NOMO-1 treated with dmso at 0.1 percent for 144 hours (cell line): ENCODE measurements around the gene NYAP2.

ENCODE experiments used
- DNase-seq: peaks from one replicate; lab custom pipeline; 2025; ENCODE audit not compliant: unreplicated experiment; lab: John Stamatoyannopoulos, UW

Gene NYAP2

DNA sequence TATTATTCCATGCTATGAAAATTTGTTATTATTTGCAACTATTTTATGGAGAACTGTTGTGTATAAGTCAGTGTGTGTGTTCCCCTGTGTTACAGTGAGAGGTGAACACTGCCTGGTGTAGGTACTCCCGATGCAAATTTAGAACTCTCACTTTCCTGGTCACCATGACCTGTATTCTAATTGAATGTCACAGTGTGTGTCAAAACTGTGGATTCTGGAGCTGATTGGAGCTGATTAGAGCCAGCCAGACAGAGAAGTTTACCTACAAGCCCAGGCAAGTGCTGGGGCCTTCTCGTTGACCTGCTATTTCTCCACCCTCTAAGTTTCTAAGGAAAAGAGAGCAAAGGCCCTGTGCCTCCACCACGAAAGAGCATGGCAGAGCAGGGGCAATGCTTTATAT is 216.0 kb downstream of the NYAP2 start:
- no peak for DNase-seq

DNA sequence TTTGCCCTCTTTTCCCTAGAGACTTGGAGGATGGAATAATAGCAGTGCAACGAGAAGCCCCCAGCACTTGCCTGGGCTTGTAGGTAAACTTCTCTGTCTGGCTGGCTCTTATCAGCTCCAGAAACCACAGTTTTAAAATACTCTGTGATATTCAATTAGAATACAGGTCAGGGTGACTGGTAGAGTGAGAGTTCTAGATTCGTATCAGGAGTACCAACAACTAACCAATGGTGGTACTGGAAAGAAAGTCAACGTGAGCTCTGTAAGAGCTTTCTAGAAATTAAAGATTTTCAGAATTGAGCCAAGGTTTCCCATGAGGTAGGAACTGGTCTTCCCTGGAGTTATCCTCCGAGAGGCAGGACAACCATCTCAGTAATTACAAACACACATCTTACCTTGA is 216.9 kb downstream of the NYAP2 start:
- no peak for DNase-seq

DNA sequence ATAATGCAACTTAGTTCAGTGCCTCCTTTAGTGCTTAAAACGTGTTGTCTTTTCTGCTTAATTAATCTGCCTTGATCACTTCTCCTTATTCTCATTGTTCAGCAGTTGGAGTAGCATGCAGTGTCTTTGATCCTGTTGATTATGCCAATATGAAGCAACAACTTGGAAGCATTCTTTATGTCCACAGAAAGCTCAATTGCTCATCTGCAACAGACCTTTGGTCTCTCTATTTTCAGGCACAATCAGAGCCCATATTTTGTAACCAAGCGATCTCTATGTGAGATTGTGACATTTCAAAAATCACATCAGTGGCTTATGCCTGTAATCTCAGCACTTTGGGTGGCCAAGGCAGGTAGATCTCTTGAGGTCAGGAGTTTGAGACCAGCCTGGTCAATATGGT is 217.3 kb downstream of the NYAP2 start:
- no peak for DNase-seq

DNA sequence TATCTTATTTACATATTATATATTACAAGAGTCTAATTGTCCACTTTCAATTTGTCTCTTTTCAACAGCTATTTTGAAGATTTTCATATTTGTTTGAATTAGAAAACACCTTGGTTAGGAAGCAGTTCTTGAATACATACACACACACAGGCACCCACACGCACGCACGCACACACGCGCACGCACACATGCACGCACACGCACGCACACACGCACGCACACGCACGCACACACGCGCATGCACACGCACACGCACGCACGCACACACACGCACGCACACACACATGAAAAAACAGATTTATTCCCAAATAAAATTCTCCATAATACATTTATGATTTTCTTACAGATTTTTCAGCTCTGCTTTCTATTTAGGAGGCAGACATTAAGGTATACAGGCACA is 220.7 kb downstream of the NYAP2 start:
- DNase-seq, result no peak

DNA sequence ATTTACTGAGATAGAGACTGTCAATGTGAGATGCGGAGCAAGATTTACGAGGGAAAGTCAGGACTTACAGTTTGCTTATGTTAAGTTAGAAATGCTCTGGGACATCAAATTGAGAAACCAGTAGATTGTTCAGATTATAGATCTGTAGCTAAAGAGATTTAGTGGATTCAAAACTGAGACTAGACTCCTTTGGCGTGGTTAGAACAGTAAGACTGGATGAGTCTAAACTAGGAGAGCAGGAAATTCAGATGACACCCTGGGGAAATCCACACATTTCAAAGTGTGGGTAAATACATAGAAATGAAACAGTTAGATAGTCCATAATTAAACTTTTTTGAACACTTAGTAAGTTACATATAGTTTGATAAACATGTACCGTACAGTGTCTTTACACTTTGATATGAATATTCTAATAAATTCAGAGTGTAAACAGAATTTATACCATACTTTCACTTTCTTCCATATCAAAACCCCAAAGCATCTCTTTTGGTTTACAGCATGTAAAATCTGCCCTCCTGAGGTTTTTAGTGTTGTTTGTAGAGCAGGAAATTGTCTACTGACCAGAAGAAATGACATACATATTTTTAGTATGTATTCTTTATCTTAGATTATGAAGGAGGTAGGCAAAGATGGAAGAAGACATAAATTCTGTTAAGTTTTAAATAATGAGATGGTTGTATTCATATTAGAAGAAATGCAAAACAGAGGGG is 231.5 kb downstream of the NYAP2 start:
- no peak for DNase-seq

DNA sequence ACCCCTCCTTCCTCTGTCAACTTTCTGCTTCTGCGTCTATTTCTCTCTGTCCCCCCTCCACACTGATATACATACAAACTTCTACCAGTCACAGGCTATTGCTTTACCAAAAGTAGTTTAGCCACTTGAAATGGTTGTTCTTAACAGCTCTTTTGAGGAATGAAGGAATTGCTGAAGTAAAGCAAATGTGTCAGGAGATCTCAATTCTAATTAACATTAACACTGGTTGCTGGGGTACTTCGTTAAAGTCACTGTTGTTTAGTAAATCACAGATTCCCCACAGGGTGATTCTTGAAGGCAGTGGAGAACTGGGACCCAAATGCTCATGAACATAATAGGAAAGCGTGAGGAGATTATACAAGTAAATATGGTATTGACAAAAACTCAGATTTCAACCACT is 232.8 kb downstream of the NYAP2 start:
- DNase-seq, result no peak

DNA sequence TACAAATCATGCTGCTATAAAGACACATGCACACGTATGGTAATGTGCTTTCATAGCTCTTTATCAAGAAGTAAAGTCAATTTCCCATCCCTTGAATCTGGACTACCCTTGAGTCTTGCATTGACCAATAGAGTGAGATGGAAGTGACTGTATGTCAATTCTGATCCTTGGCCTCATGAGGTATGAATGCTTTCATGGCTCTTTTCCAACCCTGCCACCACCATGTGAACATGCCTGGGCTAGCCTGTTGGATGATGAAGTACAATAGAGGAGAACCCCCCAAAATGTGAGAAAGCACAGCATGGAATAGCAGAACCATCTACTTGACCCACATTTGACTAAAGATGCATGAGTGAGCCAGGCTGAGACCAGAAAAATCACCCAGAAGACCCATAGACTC is 237.0 kb downstream of the NYAP2 start:
- no peak for DNase-seq

DNA sequence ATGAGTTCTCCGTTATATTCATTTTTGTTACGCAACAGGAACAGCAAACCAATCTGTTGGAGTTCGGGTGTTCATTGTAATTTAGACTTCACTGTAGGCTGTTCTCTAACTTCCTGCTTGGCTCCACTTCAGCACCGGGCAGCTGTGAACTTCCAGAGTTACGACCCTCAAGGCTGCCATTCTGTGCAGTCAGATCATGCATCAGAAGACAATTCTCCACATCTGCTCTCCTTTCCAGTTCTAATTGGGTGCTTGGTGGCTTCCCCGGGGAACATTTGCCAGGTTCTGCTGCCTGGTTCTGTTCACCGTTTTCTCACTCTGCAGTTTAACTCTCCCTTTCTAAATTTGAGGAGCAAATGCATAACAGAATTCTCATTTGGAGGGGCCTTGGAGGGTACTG is 237.7 kb downstream of the NYAP2 start:
- DNase-seq, result no peak

DNA sequence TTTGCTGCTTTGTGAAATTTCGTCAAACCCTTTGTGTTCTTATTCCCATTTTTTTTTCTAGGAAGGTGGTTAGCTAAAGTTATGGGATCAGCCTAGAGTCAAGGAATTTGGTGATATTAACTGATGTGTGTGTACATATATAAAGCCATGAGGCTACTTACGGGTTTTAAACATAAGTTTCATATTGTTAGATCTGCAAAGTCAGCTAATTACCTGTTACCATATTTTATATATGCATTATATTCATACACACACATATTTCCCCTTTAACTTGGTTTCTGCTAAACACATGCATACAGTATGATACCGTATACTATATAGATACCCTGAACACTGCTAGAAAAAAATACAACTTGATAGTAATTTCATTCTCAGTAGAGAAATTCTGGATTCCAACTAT is 241.0 kb downstream of the NYAP2 start:
- DNase-seq, result no peak

DNA sequence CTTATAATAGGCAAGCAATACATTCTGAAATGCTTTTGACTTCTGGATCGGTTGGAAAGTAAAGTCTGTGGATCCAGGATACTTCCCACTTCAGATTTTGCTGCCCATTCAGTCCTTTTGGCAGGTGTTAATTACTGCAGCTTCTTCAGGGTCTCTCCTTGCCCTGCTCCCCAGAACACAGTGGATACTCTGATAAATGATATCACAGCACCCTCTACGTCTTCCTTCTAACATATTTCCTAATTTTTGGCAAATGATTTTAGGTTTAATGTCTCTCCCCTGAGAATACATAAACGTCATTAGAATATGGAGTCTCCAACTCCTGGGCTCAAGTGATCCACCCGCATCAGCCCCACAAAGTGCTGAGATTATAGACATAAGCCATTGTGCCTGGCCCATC is 249.8 kb downstream of the NYAP2 start:
- DNase-seq, result no peak

DNA sequence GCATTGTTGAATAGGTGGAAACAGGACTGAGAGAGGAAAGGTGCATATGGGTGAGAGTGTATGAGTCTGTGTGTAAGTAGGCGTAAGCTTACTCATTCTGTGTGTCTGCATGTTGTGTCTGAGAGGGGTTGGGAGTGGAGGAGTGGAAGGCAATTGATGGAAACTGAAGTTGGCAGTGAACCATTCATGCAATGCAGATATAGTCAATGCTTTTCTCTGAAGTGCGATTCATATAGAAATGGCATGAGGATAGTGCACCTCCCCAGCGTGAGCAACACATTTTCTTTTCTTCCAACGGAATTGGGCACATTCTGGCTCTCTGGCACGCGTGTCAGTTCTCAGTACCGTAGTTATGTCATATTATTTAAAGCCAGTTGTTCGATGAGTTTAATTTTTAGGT is 250.5 kb downstream of the NYAP2 start:
- DNase-seq, result no peak

DNA sequence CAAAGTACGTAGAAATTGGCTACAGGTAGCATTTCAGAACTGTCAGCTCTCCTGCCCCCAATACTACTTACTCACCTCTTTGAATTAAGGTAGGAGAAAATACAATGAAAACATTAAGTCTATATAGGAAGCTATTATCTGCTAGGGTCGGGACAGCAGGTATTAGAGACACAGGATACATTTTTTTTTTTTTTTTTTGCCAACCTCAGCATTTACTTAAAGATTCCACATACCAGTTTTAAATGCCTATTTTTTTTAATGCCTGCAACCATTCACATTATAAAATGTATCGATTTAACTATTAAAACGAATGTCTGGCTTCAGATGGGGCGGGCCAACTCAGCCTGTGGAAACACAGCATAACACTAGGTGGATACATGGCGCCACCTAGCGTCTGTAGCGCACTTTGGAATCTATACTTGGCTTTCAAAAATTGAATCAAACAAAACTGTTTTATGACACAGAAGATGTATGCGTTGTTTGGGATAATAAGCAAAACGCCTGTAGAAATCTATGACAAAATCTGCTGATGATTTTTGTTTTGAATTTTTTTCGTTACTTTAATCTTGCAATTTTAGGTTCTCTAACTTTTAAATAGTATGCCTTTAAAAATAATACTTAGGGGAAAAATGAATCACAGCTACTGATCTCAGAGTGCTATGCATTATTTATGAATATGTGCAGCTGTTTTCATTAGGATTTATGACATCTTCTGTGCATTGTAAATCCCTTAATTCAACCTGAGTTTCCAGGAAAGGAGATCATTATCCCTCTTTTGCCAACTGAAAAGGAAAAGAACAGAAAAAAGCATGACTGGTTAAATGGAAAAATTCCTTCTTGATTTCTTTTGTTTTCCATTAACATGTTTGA is 261.0 kb downstream of the NYAP2 start:
- peak; percentile 14 for DNase-seq

DNA sequence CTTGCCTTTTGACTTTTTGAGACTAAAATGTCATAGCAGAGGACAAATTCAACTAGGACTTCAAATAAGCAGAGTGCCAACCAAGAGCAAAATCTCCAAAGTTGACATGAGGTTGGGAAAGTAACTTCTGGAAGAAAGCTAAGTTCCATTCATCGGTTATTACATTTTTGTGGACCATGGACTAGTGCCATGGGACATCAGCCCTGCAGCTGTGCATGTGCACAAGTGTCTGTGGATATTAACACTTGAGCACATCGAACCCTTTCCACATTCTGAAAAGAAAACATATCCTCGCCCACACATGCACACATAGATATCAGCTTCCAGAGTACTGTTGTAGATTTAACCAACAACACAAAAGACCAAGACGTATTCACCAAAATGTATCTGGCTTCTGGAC is 262.6 kb downstream of the NYAP2 start:
- no peak for DNase-seq

DNA sequence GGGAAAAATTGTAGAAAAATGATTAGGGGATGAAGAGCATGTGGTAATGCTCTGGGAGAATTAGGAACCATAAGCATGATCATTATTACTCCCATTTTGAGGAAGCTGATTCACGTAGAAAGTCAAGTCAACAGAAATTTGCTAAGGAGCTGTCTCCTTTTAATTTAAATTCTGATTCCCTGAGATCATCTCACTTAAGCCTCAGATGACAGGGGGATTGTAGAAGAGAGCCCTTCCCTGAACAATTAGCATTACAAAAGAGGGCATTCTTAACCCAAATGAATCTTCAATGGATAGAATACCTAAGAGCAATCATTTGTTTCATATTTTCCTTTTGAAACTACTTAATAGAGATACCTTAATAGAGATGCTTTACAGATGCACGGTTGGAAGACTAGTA is 267.9 kb downstream of the NYAP2 start:
- no peak for DNase-seq

DNA sequence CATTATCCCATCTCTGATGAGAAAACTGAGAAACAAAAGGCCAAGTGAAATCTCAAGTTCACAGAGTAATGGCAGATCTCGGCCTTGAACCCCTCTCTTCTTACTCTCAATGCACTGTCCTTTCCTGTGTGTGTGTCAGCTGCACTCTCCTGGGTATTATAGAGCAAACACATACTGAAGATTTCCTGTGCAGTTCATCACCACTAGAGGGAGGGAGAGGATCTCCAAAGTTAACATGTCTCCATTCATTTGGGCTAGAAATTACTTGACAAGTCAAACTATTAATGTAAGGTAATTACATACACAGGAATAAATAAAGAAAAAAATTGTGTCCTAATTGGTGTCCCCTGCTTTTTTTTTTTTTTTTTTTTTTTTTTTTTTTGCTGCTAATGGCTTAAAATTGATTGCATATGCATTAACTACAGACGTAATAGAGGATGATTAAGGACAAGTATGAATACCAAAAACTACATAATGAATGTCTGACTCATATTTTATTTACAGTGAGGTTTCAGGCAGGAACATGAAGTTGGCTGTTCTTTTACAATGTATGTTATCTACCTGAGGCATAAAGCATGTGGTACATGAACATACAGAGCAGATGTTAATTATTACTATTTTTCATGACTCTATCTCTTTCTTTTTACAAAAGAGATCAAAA is 269.2 kb downstream of the NYAP2 start:
- no peak for DNase-seq

DNA sequence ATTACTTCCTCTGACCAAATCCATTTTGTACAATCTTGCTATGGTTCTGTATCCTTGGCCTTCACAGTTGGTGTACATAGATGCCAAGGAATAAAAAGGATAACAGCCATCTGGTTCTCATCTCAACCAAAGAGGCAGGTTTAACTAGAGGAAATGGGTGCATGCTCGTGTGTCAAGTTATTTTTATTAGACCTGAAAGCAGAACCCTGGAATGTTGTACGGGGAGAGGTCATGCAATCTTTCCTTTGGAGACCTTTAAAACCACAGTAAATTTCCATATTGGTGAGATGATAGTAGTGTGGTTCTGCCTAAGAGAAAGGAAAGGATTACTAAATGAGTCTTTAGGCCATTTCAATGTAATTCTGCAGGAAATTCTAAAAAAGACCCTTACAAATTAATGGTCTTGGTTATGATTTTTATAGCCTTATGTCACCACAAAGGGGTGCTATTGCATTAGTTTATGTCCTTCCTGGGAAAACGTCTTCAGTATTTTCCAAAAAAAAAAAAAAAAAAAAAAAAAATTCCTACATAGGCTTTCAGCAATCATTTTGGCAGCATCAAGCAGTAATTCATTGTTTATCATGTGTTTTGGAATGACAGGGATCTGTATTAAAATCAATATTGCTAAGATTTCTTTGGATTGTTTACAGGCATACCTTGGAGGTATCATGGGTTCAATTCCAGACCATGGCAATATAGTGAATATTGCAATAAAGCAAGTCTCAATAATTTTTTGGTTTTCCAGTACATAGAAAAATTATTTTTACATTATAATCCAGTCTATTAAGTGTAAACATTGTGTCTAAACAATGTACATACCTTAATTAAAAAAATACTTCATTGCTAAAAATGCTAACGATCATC is 270.8 kb downstream of the NYAP2 start:
- DNase-seq, result no peak

DNA sequence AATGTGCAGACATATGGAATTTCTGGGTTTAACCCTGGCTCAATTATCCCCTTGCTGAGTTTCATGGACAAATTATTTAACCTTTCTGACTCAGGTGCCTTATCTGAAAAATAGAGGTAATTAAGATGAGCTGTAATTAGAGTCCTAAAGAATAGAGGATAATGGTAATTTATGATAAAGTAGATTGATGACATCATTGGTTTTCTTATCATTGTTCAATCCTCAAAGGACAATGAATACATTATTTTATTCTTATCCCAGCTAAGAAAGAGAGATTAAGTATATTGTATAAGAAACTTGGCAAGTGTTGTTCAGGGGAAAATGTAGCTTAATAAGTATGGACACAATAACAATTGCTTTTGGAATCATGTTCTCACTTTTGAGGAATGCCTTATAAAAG is 279.3 kb downstream of the NYAP2 start:
- DNase-seq, result no peak

DNA sequence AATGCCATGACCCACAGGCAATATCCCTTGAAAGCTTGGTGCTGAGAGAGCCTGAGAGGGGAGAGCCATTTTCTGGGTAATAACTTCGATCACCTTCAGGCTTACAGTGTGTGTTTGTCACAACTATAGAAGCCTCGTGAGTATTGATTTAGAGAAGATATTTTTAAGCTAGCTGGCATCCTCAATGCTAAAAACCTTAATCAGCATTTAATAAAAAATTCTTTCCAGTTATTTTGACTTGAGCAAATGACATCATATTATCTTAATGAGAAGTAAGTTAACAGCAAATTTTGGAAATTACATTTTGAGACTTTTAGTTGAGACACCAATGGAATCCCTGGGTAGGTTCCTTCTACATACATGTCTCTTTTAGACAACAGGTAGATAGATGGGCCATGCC is 283.7 kb downstream of the NYAP2 start:
- DNase-seq, result no peak

DNA sequence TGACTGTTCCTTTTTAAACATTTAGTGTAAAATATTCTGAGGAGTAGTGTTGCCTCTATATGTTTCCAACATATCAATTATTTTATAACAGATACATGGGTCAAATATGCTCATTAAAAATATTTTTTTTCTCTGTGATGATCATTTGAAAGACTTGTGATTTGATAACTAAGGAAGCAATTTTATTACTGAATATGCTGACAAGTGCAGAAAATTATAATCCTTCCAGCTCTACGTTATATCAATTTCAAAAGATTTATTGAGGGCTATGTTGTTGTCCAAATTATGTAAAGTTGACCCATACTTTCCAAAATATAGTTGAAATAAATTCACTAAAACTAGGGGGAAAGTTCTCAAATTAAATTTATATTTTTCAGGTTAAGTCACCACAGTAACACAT is 290.6 kb downstream of the NYAP2 start:
- DNase-seq, result no peak

DNA sequence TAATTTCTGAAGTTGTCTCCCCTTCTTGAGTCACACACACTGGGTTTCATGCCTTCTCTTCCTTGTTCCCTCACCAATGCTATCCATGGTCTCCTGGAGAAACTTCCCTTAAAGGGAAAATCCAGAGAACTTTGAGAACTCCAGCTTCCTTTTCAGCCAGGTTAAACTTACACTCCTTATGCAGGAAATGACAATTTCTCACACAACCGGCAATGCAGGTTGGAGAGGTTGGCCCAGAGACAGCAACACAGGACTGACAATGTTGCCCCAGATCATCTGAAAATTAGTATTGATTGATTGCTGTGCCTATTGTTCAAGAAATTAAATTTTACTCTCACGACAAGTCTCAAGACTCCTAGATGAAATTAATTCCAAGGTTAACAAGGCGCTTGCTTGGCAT is 292.2 kb downstream of the NYAP2 start:
- no peak for DNase-seq

DNA sequence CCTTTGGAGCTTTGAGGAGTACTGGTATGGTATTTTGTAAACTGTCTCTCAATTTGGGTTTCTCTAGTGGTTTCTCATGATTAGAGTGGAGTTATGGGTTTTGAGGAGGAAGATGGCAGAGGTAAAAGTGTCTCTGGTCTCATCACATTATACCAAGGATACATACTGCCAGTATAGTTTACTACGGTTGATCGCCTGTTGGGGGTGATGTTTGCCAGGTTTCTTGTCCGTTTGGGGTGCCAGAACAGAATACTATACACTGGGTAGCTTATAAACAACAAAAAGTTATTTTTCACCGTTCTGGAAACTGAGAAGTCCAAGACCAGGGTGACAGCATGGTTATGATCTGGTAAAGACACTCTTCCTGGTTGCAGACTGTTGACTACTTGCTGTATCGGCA is 293.7 kb downstream of the NYAP2 start:
- no peak for DNase-seq
